ENCODE data around the gene SGTB. TPM values are rescaled to one million over a fixed set of nuclear protein-coding genes. Genes with fewer than 3 reads are reported as not detected.

SGTB gene
- total RNA-seq, 6 donors from 2014 or later: 5.2 to 9.8 (median 8.0) TPM

DNA sequence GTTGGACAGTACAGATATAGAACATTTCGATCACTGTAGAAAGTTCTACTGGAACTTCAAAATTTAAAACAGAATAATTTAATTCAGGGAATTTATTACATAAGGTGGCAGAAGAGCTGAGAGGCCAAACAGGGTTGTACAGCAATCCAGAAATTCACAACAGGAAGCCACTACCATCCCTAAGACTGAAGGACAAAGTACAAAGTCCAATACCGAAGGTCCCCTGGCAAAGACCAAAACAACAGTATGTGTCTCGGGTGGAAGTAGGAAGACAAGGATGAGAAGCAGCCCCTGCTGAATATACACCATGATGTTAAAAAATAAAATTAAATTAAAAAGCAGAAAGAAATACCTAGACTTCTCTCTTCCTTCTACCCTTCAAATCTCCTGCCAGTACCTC, 19.9 kb downstream of the SGTB start:
- H3K4me3 ChIP-seq: no peak overlapping the region
- no peak overlapping the region for H3K27ac ChIP-seq
- TF ChIP-seq EP300 (IDR thresholded peaks at IDR 0.05): no peak
- TF ChIP-seq, protein P1, sequence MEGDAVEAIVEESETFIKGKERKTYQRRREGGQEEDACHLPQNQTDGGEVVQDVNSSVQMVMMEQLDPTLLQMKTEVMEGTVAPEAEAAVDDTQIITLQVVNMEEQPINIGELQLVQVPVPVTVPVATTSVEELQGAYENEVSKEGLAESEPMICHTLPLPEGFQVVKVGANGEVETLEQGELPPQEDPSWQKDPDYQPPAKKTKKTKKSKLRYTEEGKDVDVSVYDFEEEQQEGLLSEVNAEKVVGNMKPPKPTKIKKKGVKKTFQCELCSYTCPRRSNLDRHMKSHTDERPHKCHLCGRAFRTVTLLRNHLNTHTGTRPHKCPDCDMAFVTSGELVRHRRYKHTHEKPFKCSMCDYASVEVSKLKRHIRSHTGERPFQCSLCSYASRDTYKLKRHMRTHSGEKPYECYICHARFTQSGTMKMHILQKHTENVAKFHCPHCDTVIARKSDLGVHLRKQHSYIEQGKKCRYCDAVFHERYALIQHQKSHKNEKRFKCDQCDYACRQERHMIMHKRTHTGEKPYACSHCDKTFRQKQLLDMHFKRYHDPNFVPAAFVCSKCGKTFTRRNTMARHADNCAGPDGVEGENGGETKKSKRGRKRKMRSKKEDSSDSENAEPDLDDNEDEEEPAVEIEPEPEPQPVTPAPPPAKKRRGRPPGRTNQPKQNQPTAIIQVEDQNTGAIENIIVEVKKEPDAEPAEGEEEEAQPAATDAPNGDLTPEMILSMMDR (IDR thresholded peaks at IDR 0.05): no peak
- no peak for TF ChIP-seq POLR2A (IDR thresholded peaks at IDR 0.05)
- TF ChIP-seq POLR2AphosphoS5 (IDR thresholded peaks at IDR 0.05): no peak
- no peaks in the 10 kb centered on the region for H3K4me1 ChIP-seq
- no peaks in the 10 kb centered on the region for H3K27me3 ChIP-seq
- ATAC-seq (ENCODE audit: low FRiP score in 2 of 2) (no peak), DNase-seq (no peak)
- no peaks in the 10 kb centered on the region for H3K9me3 ChIP-seq
- whole genome bisulfite sequencing, 2 donors: 96 to 100% methylated on average over 3 of the region's 3 CpGs
- H3K36me3 ChIP-seq: peaks cover 0 to 39% (median 8%) of the 10 kb centered on the region in 4 donors

DNA sequence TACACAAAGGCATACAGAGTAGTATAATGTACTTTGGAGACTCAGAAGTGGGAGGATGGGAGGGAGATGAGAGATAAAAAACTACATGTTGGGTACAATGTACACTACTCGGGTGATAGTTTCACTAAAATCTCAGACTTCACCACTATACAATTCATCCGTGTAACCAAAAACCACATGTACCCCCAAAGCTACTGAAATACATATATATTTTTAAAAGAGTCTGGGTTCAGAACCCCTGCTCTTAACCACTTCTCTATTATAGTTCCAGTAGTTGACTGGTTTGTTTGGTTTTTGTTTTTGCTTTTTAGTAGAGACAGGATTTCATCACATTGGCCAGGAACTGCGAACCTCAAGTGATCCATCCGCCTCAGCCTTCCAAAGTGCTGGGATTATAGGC, 22.6 kb downstream of the SGTB start:
- Histone ChIP-seq H3K27me3 (no peaks in the 10 kb centered on the region), H3K9me3 (no peaks in the 10 kb centered on the region), H3K4me1 (no peaks in the 10 kb centered on the region), H3K27ac (no peak overlapping the region), H3K4me3 (no peak overlapping the region), H3K36me3 (peaks cover 0 to 36% (median 7%) of the 10 kb centered on the region in 4 donors)
- ATAC-seq (ENCODE audit: low FRiP score in 2 of 2) (no peak), DNase-seq (no peak)
- 86 to 88% methylated on average over 4 of the region's 4 CpGs for WGBS, 2 donors
- TF ChIP-seq, protein P1 (IDR thresholded peaks at IDR 0.05): no peak
- TF ChIP-seq EP300 (IDR thresholded peaks at IDR 0.05): no peak
- no peak for TF ChIP-seq POLR2A (IDR thresholded peaks at IDR 0.05)
- no peak for TF ChIP-seq POLR2AphosphoS5 (IDR thresholded peaks at IDR 0.05)

DNA sequence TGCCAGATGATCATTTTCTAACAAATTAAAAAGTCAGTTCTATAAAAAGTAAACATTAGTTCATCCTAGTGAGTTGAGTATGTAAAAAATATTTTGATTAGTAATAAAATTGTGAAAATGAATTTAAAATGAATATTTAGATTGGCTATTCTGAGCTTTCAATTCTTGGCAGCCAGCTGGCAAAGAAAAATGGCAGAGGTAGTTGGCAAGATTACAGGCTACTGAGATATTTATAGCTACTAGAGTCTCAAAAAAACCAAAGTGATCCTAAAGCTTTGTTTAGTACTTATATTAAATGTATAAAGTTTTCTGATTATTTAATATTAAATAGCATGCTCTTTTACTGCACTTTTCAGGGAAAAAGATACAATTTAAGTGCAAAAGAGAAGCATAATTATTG, 25.0 kb downstream of the SGTB start:
- Histone ChIP-seq H3K4me1 (no peaks in the 10 kb centered on the region), H3K36me3 (peaks cover 0 to 18% (median 2%) of the 10 kb centered on the region in 4 donors), H3K27ac (no peak overlapping the region), H3K27me3 (no peaks in the 10 kb centered on the region), H3K9me3 (no peaks in the 10 kb centered on the region), H3K4me3 (no peak overlapping the region)
- ATAC-seq (ENCODE audit: low FRiP score in 2 of 2) (no peak), DNase-seq (no peak)
- TF ChIP-seq EP300 (IDR thresholded peaks at IDR 0.05): no peak
- TF ChIP-seq POLR2AphosphoS5 (IDR thresholded peaks at IDR 0.05): no peak
- TF ChIP-seq, protein P1 (IDR thresholded peaks at IDR 0.05): no peak
- TF ChIP-seq POLR2A (IDR thresholded peaks at IDR 0.05): no peak

DNA sequence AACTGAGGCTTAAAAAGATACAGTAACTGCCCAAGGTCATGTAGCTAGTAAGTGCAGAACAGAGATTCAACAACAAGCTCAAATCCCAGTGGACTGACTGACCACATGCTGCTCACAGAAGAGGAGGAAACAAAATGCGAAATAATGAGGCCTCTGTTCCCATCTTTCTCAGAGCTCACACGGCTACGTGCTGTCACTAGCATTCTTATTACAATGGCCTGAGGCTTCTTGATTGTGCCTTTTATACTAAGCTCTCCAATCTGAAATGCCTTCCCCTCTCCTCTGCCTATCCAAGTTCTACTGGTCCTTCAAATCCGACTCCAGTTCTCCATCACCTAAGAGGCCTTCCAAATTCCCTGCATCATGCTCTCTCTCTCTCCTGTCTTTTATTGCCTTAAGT, 26.0 kb downstream of the SGTB start:
- TF ChIP-seq POLR2A (IDR thresholded peaks at IDR 0.05) (no peak), POLR2AphosphoS5 (IDR thresholded peaks at IDR 0.05) (no peak), EP300 (IDR thresholded peaks at IDR 0.05) (no peak)
- TF ChIP-seq, protein P1 (IDR thresholded peaks at IDR 0.05): no peak
- peaks cover 0 to 22% (median 2%) of the 10 kb centered on the region in 4 donors for H3K36me3 ChIP-seq
- no peaks in the 10 kb centered on the region for H3K9me3 ChIP-seq
- H3K4me3 ChIP-seq: no peak overlapping the region
- no peak for ATAC-seq (ENCODE audit: low FRiP score in 2 of 2)
- H3K27ac ChIP-seq: no peak overlapping the region
- no peak for DNase-seq
- H3K4me1 ChIP-seq: no peaks in the 10 kb centered on the region
- 93 to 97% methylated on average over 4 of the region's 4 CpGs for WGBS, 2 donors
- H3K27me3 ChIP-seq: no peaks in the 10 kb centered on the region

DNA sequence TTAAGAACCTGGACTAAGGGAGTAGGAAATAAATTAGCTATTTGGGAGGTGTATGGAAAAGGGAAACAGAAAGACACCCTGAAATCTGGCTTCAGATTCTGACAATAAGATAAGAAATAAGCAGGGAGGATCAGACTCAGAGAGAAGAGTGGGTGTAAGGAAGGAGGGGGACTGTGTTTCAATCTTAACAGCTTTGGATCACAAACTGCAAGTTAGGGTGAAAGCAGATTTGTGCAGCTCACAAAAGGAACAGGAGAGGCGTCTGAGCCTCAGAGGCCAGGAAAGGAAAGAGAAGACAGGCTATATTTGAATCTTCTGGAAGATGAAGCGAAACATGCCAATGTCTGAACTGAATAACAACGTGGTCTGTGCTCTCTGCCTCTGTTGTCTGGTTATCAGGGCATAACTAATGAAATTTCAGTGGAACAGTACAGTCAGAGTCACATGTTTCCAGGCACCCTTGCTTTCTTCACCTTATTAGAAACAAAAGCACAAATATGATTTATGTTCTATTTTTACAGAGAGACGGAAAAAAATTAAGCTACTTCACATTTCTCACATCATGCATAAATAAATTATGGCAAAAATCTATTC, 26.6 kb downstream of the SGTB start:
- Histone ChIP-seq H3K4me3 (no peak overlapping the region), H3K27ac (no peak overlapping the region), H3K4me1 (no peaks in the 10 kb centered on the region), H3K36me3 (peaks cover 0 to 28% (median 2%) of the 10 kb centered on the region in 4 donors), H3K9me3 (no peaks in the 10 kb centered on the region), H3K27me3 (no peaks in the 10 kb centered on the region)
- WGBS, 2 donors: 90 to 91% methylated on average over 4 of the region's 4 CpGs
- no peak for ATAC-seq (ENCODE audit: low FRiP score in 2 of 2)
- no peak for TF ChIP-seq POLR2AphosphoS5 (IDR thresholded peaks at IDR 0.05)
- TF ChIP-seq, protein P1 (IDR thresholded peaks at IDR 0.05): no peak
- no peak for TF ChIP-seq EP300 (IDR thresholded peaks at IDR 0.05)
- DNase-seq: no peak
